ENCODE measurements around the gene FRAS1. TPM values are rescaled to one million over a fixed set of nuclear protein-coding genes. Genes with fewer than 3 reads are reported as not detected.

The FRAS1 gene
- total RNA-seq, 4 donors from 2014 or later: 3.1 to 11.4 (median 6.7) TPM

GRCh38 chr4:78057600-78058550 is 752 bp downstream of the FRAS1 start:
- WGBS, 2 donors: 1% methylated on average over 15 to 22 of the region's 56 CpGs
- H3K4me1 ChIP-seq: peaks cover 21 to 57% (median 36%) of the 10 kb centered on the region in 3 donors
- DNase-seq: no peak
- TF ChIP-seq POLR2A (IDR thresholded peaks at IDR 0.05) (no peak), CTCF (IDR thresholded peaks at IDR 0.05) (no peak)
- H3K27me3 ChIP-seq: peaks cover 0 to 46% (median 0%) of the 10 kb centered on the region in 4 donors
- peak overlapping the region; percentile 53 to 77 (median 67) for H3K4me3 ChIP-seq
- peak overlapping the region; percentile 9 to 88 (median 82) for H3K27ac ChIP-seq
- no peaks in the 10 kb centered on the region for H3K36me3 ChIP-seq
- intact Hi-C loops (cut with DNase I): no loop called here
- no peaks in the 10 kb centered on the region for H3K9me3 ChIP-seq

- WGBS, 2 donors: 0 to 1% methylated on average over 18 to 25 of the region's 54 CpGs
- peaks cover 0 to 46% (median 0%) of the 10 kb centered on the region in 4 donors for H3K27me3 ChIP-seq
- peaks cover 21 to 60% (median 36%) of the 10 kb centered on the region in 3 donors for H3K4me1 ChIP-seq
- no peaks in the 10 kb centered on the region for H3K9me3 ChIP-seq
- no peak for DNase-seq
- peak overlapping the region; percentile 46 to 88 (median 82) for H3K27ac ChIP-seq
- TF ChIP-seq POLR2A (IDR thresholded peaks at IDR 0.05): no peak
- no peak for TF ChIP-seq CTCF (IDR thresholded peaks at IDR 0.05)
- peak overlapping the region; percentile 53 to 77 (median 67) for H3K4me3 ChIP-seq
- intact Hi-C loops (cut with DNase I): no loop called here
- no peaks in the 10 kb centered on the region for H3K36me3 ChIP-seq
Measured at GRCh38 chr4:78058591-78059523, 1.7 kb downstream of the FRAS1 start.

- intact Hi-C loops (cut with DNase I): no loop called here
- peak overlapping the region; percentile 53 to 77 (median 67) for H3K4me3 ChIP-seq
- 1 to 5% methylated on average over 7 of the region's 7 CpGs for WGBS, 2 donors
- peak overlapping the region in 3 of 4 donors; percentile 80 to 88 (median 85) for H3K27ac ChIP-seq
- no peak for DNase-seq
- TF ChIP-seq POLR2A (IDR thresholded peaks at IDR 0.05) (no peak), CTCF (IDR thresholded peaks at IDR 0.05) (peak in 5 of 6 experiments; percentile 46 to 76 (median 57))
- no peaks in the 10 kb centered on the region for H3K36me3 ChIP-seq
- peaks cover 0 to 46% (median 0%) of the 10 kb centered on the region in 4 donors for H3K27me3 ChIP-seq
- H3K4me1 ChIP-seq: peaks cover 21 to 60% (median 36%) of the 10 kb centered on the region in 3 donors
- no peaks in the 10 kb centered on the region for H3K9me3 ChIP-seq
Measured at GRCh38 chr4:78059524-78059889, 2.4 kb downstream of the FRAS1 start.

- no peak overlapping the region for H3K4me3 ChIP-seq
- H3K4me1 ChIP-seq: peaks cover 21 to 60% (median 36%) of the 10 kb centered on the region in 3 donors
- H3K36me3 ChIP-seq: no peaks in the 10 kb centered on the region
- TF ChIP-seq POLR2A (IDR thresholded peaks at IDR 0.05) (no peak), CTCF (IDR thresholded peaks at IDR 0.05) (no peak)
- DNase-seq: no peak
- 57 to 68% methylated on average over 1 of the region's 1 CpG for WGBS, 2 donors
- intact Hi-C loops (cut with DNase I): loop anchor here (10.0 kb wide), 1 partner anchor 455 kb away; no protein-coding TSS in a partner anchor
- H3K27me3 ChIP-seq: peaks cover 0 to 46% (median 0%) of the 10 kb centered on the region in 4 donors
- no peaks in the 10 kb centered on the region for H3K9me3 ChIP-seq
- no peak overlapping the region for H3K27ac ChIP-seq
Measured at GRCh38 chr4:78059938-78060337, 2.8 kb downstream of the FRAS1 start.
